ENCODE data around the gene ZMYND12.

ZMYND12 gene

GRCh38 chr1:42439940-42440339 lies 15.9 kb downstream of the ZMYND12 start:
- no peak for DNase-seq (ENCODE audit: low read depth)

GRCh38 chr1:42434340-42434739 lies 21.5 kb downstream of the ZMYND12 start:
- no peak for DNase-seq (ENCODE audit: low read depth)

- no peak for DNase-seq (ENCODE audit: low read depth)
Measured at GRCh38 chr1:42433369-42433768, 22.5 kb downstream of the ZMYND12 start.

- no peak for DNase-seq (ENCODE audit: low read depth)
Measured at GRCh38 chr1:42432714-42433113, 23.1 kb downstream of the ZMYND12 start.

- no peak for DNase-seq (ENCODE audit: low read depth)
Measured at GRCh38 chr1:42431514-42431913, 24.3 kb downstream of the ZMYND12 start.

- no peak for DNase-seq (ENCODE audit: low read depth)
Measured at GRCh38 chr1:42430286-42431135, 25.3 kb downstream of the ZMYND12 start.

- DNase-seq (ENCODE audit: low read depth) = no peak
Measured at GRCh38 chr1:42429603-42430002, 26.2 kb downstream of the ZMYND12 start.

GRCh38 chr1:42427240-42427639 lies 28.6 kb downstream of the ZMYND12 start:
- no peak for DNase-seq (ENCODE audit: low read depth)

- no peak for DNase-seq (ENCODE audit: low read depth)
Measured at GRCh38 chr1:42424201-42424600, 31.6 kb downstream of the ZMYND12 start.

- no peak for DNase-seq (ENCODE audit: low read depth)
Measured at GRCh38 chr1:42423681-42424080, 32.1 kb downstream of the ZMYND12 start.

GRCh38 chr1:42422737-42423136 lies 33.1 kb downstream of the ZMYND12 start:
- DNase-seq (ENCODE audit: low read depth) = no peak

- DNase-seq (ENCODE audit: low read depth) = no peak
Measured at GRCh38 chr1:42420911-42421585, 34.8 kb downstream of the ZMYND12 start.

GRCh38 chr1:42420121-42420520 lies 35.7 kb downstream of the ZMYND12 start:
- DNase-seq (ENCODE audit: low read depth) = no peak

- no peak for DNase-seq (ENCODE audit: low read depth)
Measured at GRCh38 chr1:42419126-42419821, 36.5 kb downstream of the ZMYND12 start.

GRCh38 chr1:42418516-42418915 lies 37.3 kb downstream of the ZMYND12 start:
- DNase-seq (ENCODE audit: low read depth) = no peak

GRCh38 chr1:42417166-42417565 lies 38.7 kb downstream of the ZMYND12 start:
- no peak for DNase-seq (ENCODE audit: low read depth)

GRCh38 chr1:42414551-42415496 lies 41.0 kb downstream of the ZMYND12 start:
- DNase-seq (ENCODE audit: low read depth) = no peak

GRCh38 chr1:42403880-42404400 lies 51.9 kb downstream of the ZMYND12 start:
- DNase-seq (ENCODE audit: low read depth) = no peak

- DNase-seq (ENCODE audit: low read depth) = no peak
Measured at GRCh38 chr1:42399315-42400100, 56.3 kb downstream of the ZMYND12 start.

GRCh38 chr1:42392967-42393848 lies 62.6 kb downstream of the ZMYND12 start:
- no peak for DNase-seq (ENCODE audit: low read depth)
